HL-60 (cell line): ENCODE results near the gene KIF12.

ENCODE experiments used
- DNase-seq, 2 experiments: peaks; one replicate each; pipeline ENCODE4 v3.0.0-alpha.2; 2010 to 2020; ENCODE audit warnings: low read depth in 1 of 2, low spot score in 1 of 2
- H3K27ac ChIP-seq: fragments of 250-450 bp; sonication (Bioruptor Pico); replicated peaks from 2 replicates; pipeline ENCODE4 v1.5.1; 2020; ENCODE audit warnings: mild to moderate bottlenecking, moderate library complexity
- H3K27me3 ChIP-seq: fragments of 250-450 bp; sonication (Bioruptor Pico); 2 replicates; pipeline ENCODE4 v1.5.1; 2021; ENCODE audit warnings: mild to moderate bottlenecking, moderate library complexity; ENCODE audit not compliant: insufficient read depth, poor library complexity, severe bottlenecking
- H3K4me3 ChIP-seq: replicated peaks from 2 replicates; pipeline ENCODE4 v1.5.1; 2011; ENCODE audit warnings: mild to moderate bottlenecking, control low read depth, low read length; ENCODE audit not compliant: insufficient read depth
- GABPA ChIP-seq: IDR thresholded peaks from 2 replicates; pipeline ENCODE4 v1.6.1; 2012; ENCODE audit warnings: low read depth
- POLR2AphosphoS5 ChIP-seq: IDR thresholded peaks from 2 replicates; pipeline ENCODE4 v1.6.1; 2012; ENCODE audit warnings: low read depth
- SPI1 ChIP-seq: IDR thresholded peaks from 2 replicates; pipeline ENCODE4 v1.6.1; 2012; ENCODE audit warnings: low read depth, mild to moderate bottlenecking, borderline replicate concordance
- TF ChIP-seq, protein P1 (sequence below): IDR thresholded peaks from one replicate; pipeline ENCODE4 v1.5.1; 2011; ENCODE audit warnings: low read length, control low read depth, inconsistent platforms; ENCODE audit not compliant: insufficient read depth
- TF ChIP-seq, protein P2 (sequence below): IDR thresholded peaks from 2 replicates; pipeline ENCODE4 v1.6.1; 2012; ENCODE audit warnings: low read depth; ENCODE audit not compliant: insufficient replicate concordance

Gene KIF12

DNA sequence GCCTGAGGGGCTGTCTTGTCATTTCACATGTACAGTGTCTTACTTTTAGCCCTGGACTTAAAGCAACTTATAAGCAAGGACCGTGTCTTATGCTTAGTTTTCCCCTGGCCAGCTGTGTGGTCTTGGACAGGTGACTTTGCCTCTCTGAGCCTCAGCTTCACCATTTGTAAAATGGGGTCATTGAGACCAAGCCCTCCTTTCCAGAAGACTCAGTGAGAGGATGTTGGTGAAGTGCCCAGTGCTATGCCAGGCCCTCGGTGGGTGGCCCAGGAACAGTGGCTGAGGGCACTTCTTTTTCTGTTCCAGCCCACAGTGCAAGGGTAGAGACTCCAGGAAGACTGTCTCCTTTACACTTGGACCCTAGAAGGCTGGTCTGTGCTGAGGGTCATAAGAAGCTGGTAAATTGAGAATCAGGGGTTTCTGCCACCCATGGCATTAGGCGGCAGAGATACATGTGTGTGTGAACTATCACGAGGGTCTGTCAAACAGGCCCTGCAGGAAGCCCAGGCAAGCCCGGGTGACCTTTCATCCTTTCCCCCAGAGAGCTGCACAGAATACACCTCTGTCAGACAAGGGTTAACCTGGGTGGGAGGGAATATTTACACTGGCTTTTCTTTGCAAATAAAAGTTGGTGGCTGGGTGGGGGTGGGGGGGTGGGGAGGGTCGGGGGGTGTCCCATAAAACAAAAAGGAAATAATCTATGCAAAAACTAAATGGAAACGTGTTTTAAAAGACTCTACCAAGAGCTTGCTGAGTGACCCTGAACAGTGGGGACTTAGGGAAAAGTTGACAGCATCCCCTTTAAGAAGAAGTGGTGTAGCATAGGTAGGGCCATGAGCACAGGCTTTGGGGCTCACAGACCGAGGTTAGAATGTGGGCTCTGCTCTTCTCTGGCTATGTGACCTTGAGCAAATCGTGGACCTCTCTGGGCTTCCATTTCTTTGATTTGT lies 20.4 kb upstream of the KIF12 start:
- no peak for DNase-seq
- Histone ChIP-seq H3K4me3 (no peak overlapping the region), H3K27ac (no peak overlapping the region), H3K27me3 (peaks cover 2% of the 10 kb centered on the region)
- TF ChIP-seq, protein P1, sequence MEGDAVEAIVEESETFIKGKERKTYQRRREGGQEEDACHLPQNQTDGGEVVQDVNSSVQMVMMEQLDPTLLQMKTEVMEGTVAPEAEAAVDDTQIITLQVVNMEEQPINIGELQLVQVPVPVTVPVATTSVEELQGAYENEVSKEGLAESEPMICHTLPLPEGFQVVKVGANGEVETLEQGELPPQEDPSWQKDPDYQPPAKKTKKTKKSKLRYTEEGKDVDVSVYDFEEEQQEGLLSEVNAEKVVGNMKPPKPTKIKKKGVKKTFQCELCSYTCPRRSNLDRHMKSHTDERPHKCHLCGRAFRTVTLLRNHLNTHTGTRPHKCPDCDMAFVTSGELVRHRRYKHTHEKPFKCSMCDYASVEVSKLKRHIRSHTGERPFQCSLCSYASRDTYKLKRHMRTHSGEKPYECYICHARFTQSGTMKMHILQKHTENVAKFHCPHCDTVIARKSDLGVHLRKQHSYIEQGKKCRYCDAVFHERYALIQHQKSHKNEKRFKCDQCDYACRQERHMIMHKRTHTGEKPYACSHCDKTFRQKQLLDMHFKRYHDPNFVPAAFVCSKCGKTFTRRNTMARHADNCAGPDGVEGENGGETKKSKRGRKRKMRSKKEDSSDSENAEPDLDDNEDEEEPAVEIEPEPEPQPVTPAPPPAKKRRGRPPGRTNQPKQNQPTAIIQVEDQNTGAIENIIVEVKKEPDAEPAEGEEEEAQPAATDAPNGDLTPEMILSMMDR, result no peak
- TF ChIP-seq GABPA, result no peak
- no peak for TF ChIP-seq POLR2AphosphoS5
- TF ChIP-seq, protein P2, sequence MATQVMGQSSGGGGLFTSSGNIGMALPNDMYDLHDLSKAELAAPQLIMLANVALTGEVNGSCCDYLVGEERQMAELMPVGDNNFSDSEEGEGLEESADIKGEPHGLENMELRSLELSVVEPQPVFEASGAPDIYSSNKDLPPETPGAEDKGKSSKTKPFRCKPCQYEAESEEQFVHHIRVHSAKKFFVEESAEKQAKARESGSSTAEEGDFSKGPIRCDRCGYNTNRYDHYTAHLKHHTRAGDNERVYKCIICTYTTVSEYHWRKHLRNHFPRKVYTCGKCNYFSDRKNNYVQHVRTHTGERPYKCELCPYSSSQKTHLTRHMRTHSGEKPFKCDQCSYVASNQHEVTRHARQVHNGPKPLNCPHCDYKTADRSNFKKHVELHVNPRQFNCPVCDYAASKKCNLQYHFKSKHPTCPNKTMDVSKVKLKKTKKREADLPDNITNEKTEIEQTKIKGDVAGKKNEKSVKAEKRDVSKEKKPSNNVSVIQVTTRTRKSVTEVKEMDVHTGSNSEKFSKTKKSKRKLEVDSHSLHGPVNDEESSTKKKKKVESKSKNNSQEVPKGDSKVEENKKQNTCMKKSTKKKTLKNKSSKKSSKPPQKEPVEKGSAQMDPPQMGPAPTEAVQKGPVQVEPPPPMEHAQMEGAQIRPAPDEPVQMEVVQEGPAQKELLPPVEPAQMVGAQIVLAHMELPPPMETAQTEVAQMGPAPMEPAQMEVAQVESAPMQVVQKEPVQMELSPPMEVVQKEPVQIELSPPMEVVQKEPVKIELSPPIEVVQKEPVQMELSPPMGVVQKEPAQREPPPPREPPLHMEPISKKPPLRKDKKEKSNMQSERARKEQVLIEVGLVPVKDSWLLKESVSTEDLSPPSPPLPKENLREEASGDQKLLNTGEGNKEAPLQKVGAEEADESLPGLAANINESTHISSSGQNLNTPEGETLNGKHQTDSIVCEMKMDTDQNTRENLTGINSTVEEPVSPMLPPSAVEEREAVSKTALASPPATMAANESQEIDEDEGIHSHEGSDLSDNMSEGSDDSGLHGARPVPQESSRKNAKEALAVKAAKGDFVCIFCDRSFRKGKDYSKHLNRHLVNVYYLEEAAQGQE, result no peak
- no peak for TF ChIP-seq SPI1

DNA sequence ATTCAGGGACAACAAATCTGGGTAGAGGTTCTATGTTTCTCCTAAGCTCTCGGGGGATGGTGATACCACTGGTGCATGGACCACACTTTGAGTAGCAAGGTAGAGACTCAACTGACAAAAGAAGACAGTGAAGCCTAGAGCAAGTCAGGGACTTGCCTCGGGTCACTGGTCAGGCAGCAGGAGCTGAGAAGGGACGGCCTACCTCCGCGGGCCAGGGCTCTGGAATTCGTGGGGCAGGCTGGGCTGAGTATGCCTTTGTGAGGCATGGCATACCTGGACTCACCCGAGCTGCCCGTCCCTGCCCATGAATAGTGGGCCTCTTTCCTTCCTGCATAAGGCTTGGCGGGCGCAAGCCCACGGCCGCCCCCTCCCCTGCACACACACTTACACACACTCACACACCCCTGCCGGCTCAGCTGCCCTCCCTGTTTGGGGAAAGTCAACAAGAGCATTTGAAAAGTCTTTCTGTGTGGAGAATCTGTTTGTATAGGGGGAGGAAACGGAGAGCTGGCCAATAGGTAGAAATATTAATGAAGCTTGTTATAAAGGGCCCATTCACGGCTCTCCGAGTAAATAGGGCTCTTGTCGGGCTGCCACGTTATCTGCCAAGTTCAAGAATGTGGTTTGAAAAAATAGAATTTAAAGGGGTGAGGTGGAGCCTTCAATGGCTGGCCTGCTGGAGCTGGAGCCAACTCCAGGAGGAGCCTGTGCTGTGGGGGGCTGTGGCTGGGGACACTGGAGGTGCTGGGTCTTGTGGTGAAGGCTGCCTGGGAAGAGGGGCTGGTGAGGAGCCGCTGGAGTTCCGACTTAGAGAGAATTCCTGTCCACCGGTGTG lies 19.1 kb upstream of the KIF12 start:
- TF ChIP-seq POLR2AphosphoS5, result no peak
- TF ChIP-seq GABPA, result no peak
- TF ChIP-seq, protein P2, result no peak
- no peak for TF ChIP-seq SPI1
- TF ChIP-seq, protein P1, result no peak
- no peak for DNase-seq
- peaks cover 2% of the 10 kb centered on the region for H3K27me3 ChIP-seq
- no peak overlapping the region for H3K4me3 ChIP-seq
- no peak overlapping the region for H3K27ac ChIP-seq

DNA sequence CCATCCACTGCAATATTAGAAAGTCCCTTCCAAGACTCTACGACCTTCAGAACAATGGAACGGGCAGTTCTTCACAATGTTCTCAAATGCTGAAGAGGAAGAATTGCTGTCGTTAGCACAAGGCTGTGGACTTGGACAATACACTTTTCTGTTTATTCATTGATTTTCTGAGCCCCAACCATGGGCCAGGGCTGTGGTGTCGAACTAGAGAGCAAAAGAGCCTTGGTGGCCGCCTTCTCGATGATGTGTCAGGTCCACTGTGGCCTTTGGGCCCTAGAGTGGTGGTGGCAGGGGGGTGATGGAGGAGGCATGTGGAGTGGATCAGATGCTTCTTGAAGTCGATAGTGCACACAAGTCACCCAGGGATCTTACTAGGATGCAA lies 18.5 kb upstream of the KIF12 start:
- no peak overlapping the region for H3K27ac ChIP-seq
- no peak for DNase-seq
- no peak overlapping the region for H3K4me3 ChIP-seq
- TF ChIP-seq, protein P1, result no peak
- TF ChIP-seq POLR2AphosphoS5 (no peak), SPI1 (no peak), GABPA (no peak)
- TF ChIP-seq, protein P2, result no peak
- peaks cover 2% of the 10 kb centered on the region for H3K27me3 ChIP-seq
